HG02973 (cell line): ENCODE measurements around the gene CASP3.
A peak's percentile ranks its signal among the peaks of the same experiment; 100 is the strongest.
"Not testable (repeated sequence)": the region's sequence is repeated elsewhere in the genome, so short reads cannot be mapped to it uniquely, and the experiment has no call there.

Experiments used
- ATAC-seq: cut with Tn5 transposase; IDR thresholded peaks from one replicate; pipeline ENCODE4 v1.9.1; 2021; ENCODE audit warnings: moderate library complexity; ENCODE audit not compliant: unreplicated experiment

CASP3 gene

GRCh38 chr4:184598753-184599491 is 50.3 kb downstream of the CASP3 start:
- no peak for ATAC-seq

- no peak for ATAC-seq
Observed at GRCh38 chr4:184596617-184597185, 52.5 kb downstream of the CASP3 start.

GRCh38 chr4:184596044-184596616 is 53.1 kb downstream of the CASP3 start:
- ATAC-seq, result no peak

- ATAC-seq, result no peak
Observed at GRCh38 chr4:184595430-184595829, 53.8 kb downstream of the CASP3 start.

GRCh38 chr4:184593461-184593860 is 55.8 kb downstream of the CASP3 start:
- ATAC-seq, result no peak

- not testable (repeated sequence) for ATAC-seq
Observed at GRCh38 chr4:184591747-184592270, 57.4 kb downstream of the CASP3 start.

- ATAC-seq, result no peak
Observed at GRCh38 chr4:184591070-184591677, 58.1 kb downstream of the CASP3 start.

GRCh38 chr4:184590196-184590595 is 59.1 kb downstream of the CASP3 start:
- ATAC-seq, result no peak

GRCh38 chr4:184588893-184589292 is 60.4 kb downstream of the CASP3 start:
- no peak for ATAC-seq

- ATAC-seq, result no peak
Observed at GRCh38 chr4:184587701-184588100, 61.5 kb downstream of the CASP3 start.

GRCh38 chr4:184587221-184587620 is 62.0 kb downstream of the CASP3 start:
- no peak for ATAC-seq

GRCh38 chr4:184583738-184584502 is 65.3 kb downstream of the CASP3 start:
- peak; percentile 66 for ATAC-seq
